HG03103 (cell line): Measurements from ENCODE around the gene DCN.

Experiments
- ATAC-seq: cut with Tn5 transposase; IDR thresholded peaks from one replicate; pipeline ENCODE4 v1.9.1; 2021; ENCODE audit warnings: low read depth; ENCODE audit not compliant: unreplicated experiment

The DCN gene

GRCh38 chr12:91105807-91106206, 76.8 kb downstream of the DCN start:
- ATAC-seq, result no peak

GRCh38 chr12:91104812-91105466, 77.7 kb downstream of the DCN start:
- ATAC-seq, result peak; percentile 45

GRCh38 chr12:91103624-91104023, 79.0 kb downstream of the DCN start:
- ATAC-seq, result no peak

GRCh38 chr12:91103101-91103500, 79.5 kb downstream of the DCN start:
- no peak for ATAC-seq

- no peak for ATAC-seq
Measured at GRCh38 chr12:91100906-91101305, 81.7 kb downstream of the DCN start.

GRCh38 chr12:91099836-91100235, 82.8 kb downstream of the DCN start:
- ATAC-seq, result no peak

GRCh38 chr12:91099341-91099740, 83.3 kb downstream of the DCN start:
- ATAC-seq, result no peak

- no peak for ATAC-seq
Measured at GRCh38 chr12:91098941-91099340, 83.7 kb downstream of the DCN start.

- no peak for ATAC-seq
Measured at GRCh38 chr12:91098461-91098860, 84.2 kb downstream of the DCN start.

- no peak for ATAC-seq
Measured at GRCh38 chr12:91094957-91095356, 87.7 kb downstream of the DCN start.

GRCh38 chr12:91094032-91094662, 88.5 kb downstream of the DCN start:
- no peak for ATAC-seq

- ATAC-seq, result no peak
Measured at GRCh38 chr12:91093341-91093740, 89.3 kb downstream of the DCN start.

GRCh38 chr12:91091916-91092715, 90.5 kb downstream of the DCN start:
- ATAC-seq, result no peak
